Muscle layer of duodenum (tissue), 2 donors: Measurements from ENCODE around the gene PLD3.

Experiments used
- H3K27ac ChIP-seq: one replicate; pipeline ENCODE4 v1.7.0; 2013; ENCODE audit warnings: mild to moderate bottlenecking, low read length
- H3K27me3 ChIP-seq: one replicate; pipeline ENCODE4 v1.7.0; 2013; ENCODE audit warnings: low read depth, mild to moderate bottlenecking, control low read depth, low read length
- H3K36me3 ChIP-seq, 2 donors: one replicate each; pipeline ENCODE4 v1.7.0; 2013; ENCODE audit warnings: low read length in 2 of 2, control low read depth in 1 of 2, mild to moderate bottlenecking in 1 of 2; ENCODE audit not compliant: insufficient read depth in 2 of 2, control insufficient read depth in 1 of 2
- H3K4me1 ChIP-seq, 2 donors: one replicate each; pipeline ENCODE4 v1.7.0; 2013; ENCODE audit warnings: low read length in 2 of 2, mild to moderate bottlenecking in 2 of 2, control low read depth in 1 of 2, moderate library complexity in 1 of 2; ENCODE audit not compliant: insufficient read depth in 2 of 2, control insufficient read depth in 1 of 2
- H3K4me3 ChIP-seq, 2 donors: one replicate each; pipeline ENCODE4 v1.7.0; 2013; ENCODE audit warnings: low read length in 2 of 2, low read depth in 1 of 2, mild to moderate bottlenecking in 1 of 2
- H3K9me3 ChIP-seq, 2 donors: one replicate each; pipeline ENCODE4 v1.7.0; 2013; ENCODE audit warnings: low read length in 2 of 2, control low read depth in 1 of 2, mild to moderate bottlenecking in 1 of 2; ENCODE audit not compliant: control insufficient read depth in 1 of 2
- donor health status: healthy.

The PLD3 gene

GRCh38 chr19:40348961-40349507 lies 539 bp downstream of the PLD3 start:
- Histone ChIP-seq H3K9me3 (no peaks in the 10 kb centered on the region), H3K27me3 (no peaks in the 10 kb centered on the region), H3K27ac (peak overlapping the region; percentile 81), H3K4me3 (peak overlapping the region; percentile 81 to 96), H3K4me1 (peaks cover 5 to 17% of the 10 kb centered on the region in 2 donors), H3K36me3 (no peaks in the 10 kb centered on the region)

DNA sequence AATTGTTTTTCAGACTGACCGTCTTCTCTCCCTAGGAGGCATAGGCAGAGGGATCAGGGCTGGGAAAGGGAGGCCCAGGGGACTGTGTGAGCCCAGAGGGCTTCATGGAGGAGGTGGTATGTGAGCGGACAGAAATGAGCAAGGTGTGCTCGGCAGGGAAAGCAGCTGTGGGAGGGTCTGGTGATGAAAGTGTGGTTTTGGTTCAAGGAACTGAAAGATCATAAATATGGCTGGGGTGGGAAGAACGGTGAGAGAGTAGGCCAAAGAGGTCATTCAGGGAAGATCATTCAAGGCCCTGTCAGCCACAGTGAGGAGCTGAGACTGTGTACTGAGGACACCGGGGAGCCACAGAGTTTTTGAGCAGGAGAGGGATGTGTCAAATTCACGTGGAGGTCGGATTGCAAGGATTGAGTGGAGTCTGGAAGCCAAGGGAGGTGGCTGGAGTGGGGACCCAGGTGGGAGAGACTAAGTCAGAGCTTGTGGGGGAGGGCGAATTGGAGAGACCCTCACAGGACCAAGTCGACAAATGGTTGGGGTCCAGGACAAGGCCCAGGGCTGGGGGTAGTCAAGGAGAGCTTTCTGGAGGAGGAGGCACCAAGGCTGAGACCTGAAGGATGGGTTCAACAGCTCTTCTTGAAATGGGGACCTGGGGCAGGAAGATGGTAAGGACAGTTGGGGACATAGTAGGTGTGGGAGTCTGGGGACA lies 7.6 kb downstream of the PLD3 start:
- Histone ChIP-seq H3K4me1 (no peaks in the 10 kb centered on the region), H3K27ac (no peak overlapping the region), H3K27me3 (no peaks in the 10 kb centered on the region), H3K4me3 (no peak overlapping the region), H3K9me3 (no peaks in the 10 kb centered on the region), H3K36me3 (peaks cover 0 to 6% of the 10 kb centered on the region in 2 donors)

DNA sequence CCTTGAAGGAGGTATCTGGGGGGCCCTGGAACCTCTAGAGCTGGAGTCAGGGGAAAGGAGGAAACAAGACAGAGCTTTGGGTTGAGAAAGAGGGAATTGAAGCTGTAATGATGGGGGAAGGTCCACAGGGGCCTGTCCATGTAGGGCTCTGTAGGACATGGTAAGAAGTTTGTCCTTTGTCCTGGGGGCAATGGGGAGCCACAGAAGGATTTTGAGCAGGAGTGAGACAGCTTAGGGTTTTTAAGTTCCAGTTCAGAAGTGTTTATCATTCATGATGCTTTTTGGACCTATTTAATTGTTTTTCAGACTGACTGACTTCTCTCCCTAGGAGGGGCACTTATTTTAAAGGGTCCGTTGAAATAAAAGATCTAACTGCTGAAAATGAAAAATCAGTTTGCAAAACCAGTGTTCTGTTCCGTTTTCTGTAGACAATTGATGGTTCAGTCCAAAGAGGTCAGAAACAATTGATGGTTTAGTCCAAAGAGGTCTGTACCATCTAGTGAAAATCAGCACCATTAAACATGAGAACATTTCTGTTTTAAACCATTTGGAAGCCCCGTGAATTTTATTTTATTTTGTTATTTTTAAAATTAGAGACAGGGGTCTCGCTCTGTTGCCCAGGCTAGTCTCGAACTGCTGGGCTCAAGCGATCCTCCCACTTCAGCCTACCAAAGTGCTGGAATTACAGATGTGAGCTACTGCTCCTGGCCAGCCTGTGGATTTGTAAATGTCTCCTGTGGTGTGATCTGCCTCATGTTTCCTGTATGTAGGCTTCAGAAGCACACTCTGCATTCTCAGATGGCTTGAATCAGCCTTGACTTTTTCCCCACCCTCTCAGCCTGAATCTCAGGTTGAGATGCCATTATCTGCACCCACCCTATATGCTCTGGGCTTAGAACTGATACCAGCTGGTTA lies 8.4 kb downstream of the PLD3 start:
- Histone ChIP-seq H3K27me3 (no peaks in the 10 kb centered on the region), H3K27ac (no peak overlapping the region), H3K9me3 (no peaks in the 10 kb centered on the region), H3K4me3 (no peak overlapping the region), H3K36me3 (peaks cover 0 to 6% of the 10 kb centered on the region in 2 donors), H3K4me1 (no peaks in the 10 kb centered on the region)

DNA sequence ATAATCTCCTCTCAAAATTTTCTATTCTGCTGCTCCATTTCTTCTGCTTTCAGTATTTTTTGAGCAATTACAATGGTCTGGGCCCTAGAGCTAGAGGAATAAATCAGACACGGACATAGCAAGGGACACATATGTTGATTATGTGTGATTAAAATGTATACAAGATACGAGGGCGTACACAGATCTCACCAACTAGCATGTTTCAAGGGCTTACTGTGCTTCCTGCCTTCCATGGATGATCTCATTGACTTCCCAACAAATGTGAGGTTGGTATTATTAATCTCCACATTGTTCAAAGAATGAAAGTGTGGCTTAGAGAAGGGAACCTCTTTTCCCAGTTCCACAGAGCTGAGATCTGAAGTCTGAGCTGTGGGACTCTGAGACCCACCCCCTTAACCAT lies 9.1 kb downstream of the PLD3 start:
- peaks cover 0 to 6% of the 10 kb centered on the region in 2 donors for H3K36me3 ChIP-seq
- H3K4me1 ChIP-seq: no peaks in the 10 kb centered on the region
- H3K27me3 ChIP-seq: no peaks in the 10 kb centered on the region
- no peak overlapping the region for H3K4me3 ChIP-seq
- H3K27ac ChIP-seq: no peak overlapping the region
- H3K9me3 ChIP-seq: no peaks in the 10 kb centered on the region

DNA sequence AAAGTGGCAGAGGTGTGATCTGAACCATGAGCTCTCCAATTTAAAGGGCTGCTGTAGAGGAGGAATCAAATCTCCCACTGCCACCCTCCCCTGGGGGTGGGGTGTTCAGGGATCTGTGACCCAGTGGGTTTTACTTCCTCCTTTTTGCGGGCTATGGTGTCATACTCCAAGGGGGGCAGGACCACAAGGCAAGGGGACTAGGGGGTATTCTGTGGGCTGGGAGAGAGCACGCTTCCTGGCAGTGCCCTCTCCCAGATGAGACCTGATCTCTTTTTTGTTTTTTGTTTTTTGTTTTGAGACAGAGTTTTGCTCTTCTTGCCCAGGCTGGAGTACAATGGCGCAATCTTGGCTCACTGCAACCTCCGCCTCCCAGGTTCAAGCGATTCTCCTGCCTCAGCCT lies 10.3 kb downstream of the PLD3 start:
- Histone ChIP-seq H3K27me3 (no peaks in the 10 kb centered on the region), H3K4me1 (no peaks in the 10 kb centered on the region), H3K4me3 (no peak overlapping the region), H3K9me3 (no peaks in the 10 kb centered on the region), H3K27ac (no peak overlapping the region), H3K36me3 (peaks cover 0 to 6% of the 10 kb centered on the region in 2 donors)

GRCh38 chr19:40360020-40360707 lies 11.7 kb downstream of the PLD3 start:
- no peak overlapping the region for H3K27ac ChIP-seq
- H3K4me1 ChIP-seq: peaks cover 0 to 4% of the 10 kb centered on the region in 2 donors
- H3K27me3 ChIP-seq: no peaks in the 10 kb centered on the region
- no peaks in the 10 kb centered on the region for H3K9me3 ChIP-seq
- peaks cover 0 to 6% of the 10 kb centered on the region in 2 donors for H3K36me3 ChIP-seq
- no peak overlapping the region for H3K4me3 ChIP-seq

DNA sequence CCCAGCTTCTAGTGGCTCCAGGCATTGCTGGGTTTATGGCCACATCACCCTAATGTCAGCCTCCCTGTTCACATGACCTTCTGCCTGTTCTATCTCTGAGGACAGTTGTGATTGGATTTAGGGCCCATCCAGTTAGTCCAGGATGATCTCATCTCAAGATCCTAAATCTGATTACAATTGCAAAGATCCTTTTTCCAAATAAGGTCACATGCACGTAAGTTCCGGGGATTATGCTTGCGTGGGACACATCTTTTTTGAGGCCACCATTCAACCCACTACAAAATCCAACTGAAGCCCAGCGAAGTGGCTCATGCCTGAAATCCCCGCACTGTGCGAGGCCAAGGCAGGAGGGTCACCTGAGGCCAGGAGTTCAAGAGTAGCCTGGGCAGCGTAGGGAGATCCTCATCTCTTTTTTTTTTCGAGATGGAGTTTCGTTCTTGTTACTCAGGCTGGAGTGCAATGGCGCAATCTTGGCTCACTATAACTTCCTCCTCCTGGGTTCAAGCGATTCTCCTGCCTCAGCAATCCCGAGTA lies 12.3 kb downstream of the PLD3 start:
- Histone ChIP-seq H3K36me3 (peaks cover 0 to 6% of the 10 kb centered on the region in 2 donors), H3K4me3 (no peak overlapping the region), H3K27me3 (no peaks in the 10 kb centered on the region), H3K4me1 (peaks cover 0 to 10% of the 10 kb centered on the region in 2 donors), H3K27ac (no peak overlapping the region), H3K9me3 (no peaks in the 10 kb centered on the region)

GRCh38 chr19:40362160-40362559 lies 13.7 kb downstream of the PLD3 start:
- H3K27ac ChIP-seq: no peak overlapping the region
- no peaks in the 10 kb centered on the region for H3K27me3 ChIP-seq
- H3K4me3 ChIP-seq: no peak overlapping the region
- H3K9me3 ChIP-seq: no peaks in the 10 kb centered on the region
- peaks cover 0 to 14% of the 10 kb centered on the region in 2 donors for H3K36me3 ChIP-seq
- peaks cover 0 to 23% of the 10 kb centered on the region in 2 donors for H3K4me1 ChIP-seq

DNA sequence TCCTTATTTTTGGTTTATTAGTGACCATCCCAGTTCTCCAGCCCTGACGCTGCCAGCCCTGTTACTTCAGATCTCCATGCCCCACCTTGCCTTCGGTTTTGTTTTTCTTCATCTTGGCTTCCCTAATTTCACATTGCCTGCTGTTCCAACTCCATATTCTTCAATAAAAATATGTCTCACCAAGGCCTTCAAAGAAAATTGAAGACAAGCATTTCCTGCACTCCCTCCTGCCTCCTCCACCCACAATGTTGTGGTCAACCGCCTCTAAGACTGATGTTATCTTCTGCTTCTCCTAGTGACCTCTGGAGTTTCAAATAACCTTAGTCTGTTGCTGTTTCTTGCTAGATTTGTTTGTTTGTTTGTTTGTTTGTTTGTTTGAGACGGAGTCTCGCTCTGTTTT lies 14.6 kb downstream of the PLD3 start:
- H3K4me1 ChIP-seq: peaks cover 0 to 23% of the 10 kb centered on the region in 2 donors
- H3K27ac ChIP-seq: no peak overlapping the region
- H3K4me3 ChIP-seq: no peak overlapping the region
- no peaks in the 10 kb centered on the region for H3K9me3 ChIP-seq
- peaks cover 5 to 23% of the 10 kb centered on the region in 2 donors for H3K36me3 ChIP-seq
- no peaks in the 10 kb centered on the region for H3K27me3 ChIP-seq

DNA sequence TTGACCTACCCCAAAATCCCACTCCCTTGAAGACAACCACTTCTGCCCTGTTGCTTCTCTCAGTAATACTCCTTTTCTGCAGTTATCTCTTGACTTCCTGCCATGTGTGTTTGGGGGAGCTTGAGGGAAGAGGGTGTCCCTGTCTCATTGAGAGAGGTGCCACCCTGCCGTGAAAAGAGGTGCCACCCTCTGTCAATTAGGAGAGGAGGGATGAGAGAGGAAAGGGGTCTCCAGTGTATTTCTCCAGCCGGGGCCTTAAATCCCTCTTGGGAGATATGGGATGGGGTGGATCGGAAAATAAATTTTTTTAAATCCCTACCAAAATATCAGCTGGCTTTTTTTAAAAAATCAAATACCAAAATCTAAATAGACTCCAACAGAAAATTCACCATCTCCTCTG lies 16.5 kb downstream of the PLD3 start:
- Histone ChIP-seq H3K4me3 (peak overlapping the region; percentile 50 to 58), H3K36me3 (peaks cover 13 to 35% of the 10 kb centered on the region in 2 donors), H3K4me1 (peaks cover 0 to 23% of the 10 kb centered on the region in 2 donors), H3K9me3 (no peaks in the 10 kb centered on the region), H3K27ac (no peak overlapping the region), H3K27me3 (no peaks in the 10 kb centered on the region)
